Dendritic cell treated with granulocyte-macrophage colony-stimulating factor and Interleukin-4, amounts not matched to agents 40 ng/mL and 50 ng/mL, for 4 days (primary cell): Measurements from ENCODE around the gene TBC1D26.
"Not testable (repeated sequence)": the region's sequence is repeated elsewhere in the genome, so short reads cannot be mapped to it uniquely, and the experiment has no call there.

Experiments
- H3K27ac Mint-ChIP-seq: one replicate; pipeline ENCODE4 v1.8.0; 2022; ENCODE audit warnings: mild to moderate bottlenecking, mixed read lengths
- H3K27me3 Mint-ChIP-seq: one replicate; pipeline ENCODE4 v1.8.0; 2022; ENCODE audit warnings: mild to moderate bottlenecking, mixed read lengths
- H3K36me3 Mint-ChIP-seq: one replicate; pipeline ENCODE4 v1.8.0; 2022; ENCODE audit warnings: low read depth, mixed read lengths
- H3K4me1 Mint-ChIP-seq: one replicate; pipeline ENCODE4 v1.8.0; 2022; ENCODE audit warnings: low read depth, mixed read lengths
- H3K4me3 Mint-ChIP-seq: one replicate; pipeline ENCODE4 v1.8.0; 2022; ENCODE audit warnings: mild to moderate bottlenecking, moderate library complexity, mixed read lengths
- H3K9me3 Mint-ChIP-seq: one replicate; pipeline ENCODE4 v1.8.0; 2022; ENCODE audit warnings: mixed read lengths
- intact Hi-C: fragments of 100-400 bp; cut with micrococcal nuclease; formaldehyde crosslinking; loops from one replicate; pipeline ENCODE4 v1.15.0; 2022

TBC1D26 gene

GRCh38 chr17:15731900-15732299, at the start of gene TBC1D26:
TSS of gene TBC1D26 (plus strand) at chr17:15732283. CDS start at chr17:15735349, 3,066 bp downstream.
- H3K27me3 Mint-ChIP-seq, H3K36me3 Mint-ChIP-seq, H3K9me3 Mint-ChIP-seq, H3K4me1 Mint-ChIP-seq, H3K27ac Mint-ChIP-seq, intact Hi-C loops, H3K4me3 Mint-ChIP-seq: not testable (repeated sequence)

DNA sequence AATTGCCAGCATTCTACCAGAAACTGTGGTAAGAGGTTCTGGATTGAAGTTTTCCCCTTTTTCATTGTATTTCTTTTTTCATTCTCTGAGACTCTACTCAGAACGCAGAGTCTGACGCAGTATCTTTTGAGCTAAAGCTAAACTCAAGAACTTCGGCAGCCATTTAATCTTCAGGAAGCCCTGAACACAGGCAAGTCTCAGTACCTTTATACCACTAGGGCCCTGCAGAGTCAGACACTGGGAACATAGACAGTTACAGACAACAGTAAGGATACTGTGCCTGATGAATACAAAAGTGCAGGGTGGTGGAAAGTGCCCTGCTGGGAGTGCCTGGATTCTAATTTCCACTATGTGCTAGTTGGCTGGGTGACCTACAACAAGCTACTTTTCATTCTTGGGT, 48.9 kb upstream of the TBC1D26 start:
- H3K36me3 Mint-ChIP-seq, intact Hi-C loops, H3K9me3 Mint-ChIP-seq, H3K4me3 Mint-ChIP-seq, H3K27me3 Mint-ChIP-seq, H3K27ac Mint-ChIP-seq: not testable (repeated sequence)
- peaks cover 15% of the 10 kb centered on the region for H3K4me1 Mint-ChIP-seq

DNA sequence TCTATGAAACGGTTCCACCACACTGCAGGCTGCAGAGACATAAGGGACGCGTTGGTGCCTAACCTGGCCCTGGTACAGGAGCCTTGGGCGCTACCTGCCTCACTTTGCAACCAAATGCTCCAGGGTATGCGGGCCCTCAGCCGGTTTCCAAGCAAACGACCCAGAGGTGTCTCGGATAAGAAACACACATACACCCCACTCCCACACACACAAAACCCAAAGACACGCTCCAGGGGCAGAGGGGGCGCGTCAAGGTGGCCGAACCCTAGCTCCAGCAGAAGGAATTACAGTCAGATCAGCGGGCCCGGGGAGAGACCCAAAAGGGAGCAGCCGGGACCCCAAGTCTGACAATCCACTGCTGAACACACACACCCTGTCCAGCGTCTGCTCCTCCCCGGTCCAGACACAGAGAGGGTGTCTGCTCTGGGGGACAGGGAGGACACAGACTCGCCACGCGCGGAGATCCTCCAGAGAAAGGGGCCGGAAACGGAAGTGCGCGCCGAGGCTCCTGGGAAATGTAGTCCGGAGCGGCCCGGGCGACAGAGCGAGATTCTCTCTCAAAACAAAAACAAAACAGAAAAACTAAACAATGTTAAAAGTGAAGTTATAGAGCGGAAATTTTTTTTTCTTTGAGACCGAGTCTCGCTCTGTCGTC, 48.1 kb upstream of the TBC1D26 start, which contains the start of gene TRIM16:
Gene TRIM16, minus strand, starts transcription at position 488 of the 655 bp plus-strand sequence. CDS start 32,702 bp downstream, outside the sequence.
- Mint-ChIP-seq H3K4me1 (peaks cover 15% of the 10 kb centered on the region), H3K4me3 (peak within 1 kb of the TSS; percentile 89), H3K27ac (peak within 1 kb of the TSS; percentile 84)
- H3K27me3 Mint-ChIP-seq, intact Hi-C loops, H3K36me3 Mint-ChIP-seq, H3K9me3 Mint-ChIP-seq: not testable (repeated sequence)

DNA sequence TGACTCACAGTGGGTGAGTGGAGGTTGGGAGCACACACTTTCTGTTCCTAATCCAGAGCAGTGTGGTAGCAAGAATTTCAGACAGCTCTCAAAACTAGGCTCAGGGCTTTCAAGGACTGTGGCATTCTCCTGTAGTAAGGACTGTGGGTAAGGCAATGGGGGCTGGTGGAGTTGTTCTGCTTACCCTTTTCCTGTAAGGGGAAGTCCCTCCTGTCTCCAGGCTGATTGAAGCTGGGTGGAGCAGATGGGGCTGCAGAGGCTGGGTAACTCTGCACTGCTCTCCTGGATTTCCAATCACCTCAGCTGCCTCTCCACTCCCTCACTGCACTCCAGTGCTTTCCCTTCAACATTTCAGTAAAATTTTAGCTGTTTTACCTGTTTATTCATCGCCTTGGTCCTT, 44.6 kb upstream of the TBC1D26 start:
- H3K27me3 Mint-ChIP-seq, H3K4me3 Mint-ChIP-seq, H3K36me3 Mint-ChIP-seq, H3K27ac Mint-ChIP-seq, intact Hi-C loops, H3K9me3 Mint-ChIP-seq: not testable (repeated sequence)
- peaks cover 15% of the 10 kb centered on the region for H3K4me1 Mint-ChIP-seq

- intact Hi-C loops, H3K4me1 Mint-ChIP-seq, H3K27me3 Mint-ChIP-seq, H3K9me3 Mint-ChIP-seq, H3K36me3 Mint-ChIP-seq: not testable (repeated sequence)
- Mint-ChIP-seq H3K27ac (peak overlapping the region; percentile 50), H3K4me3 (peak overlapping the region; percentile 89)
These were observed 33.1 kb upstream of the TBC1D26 start for GRCh38 chr17:15698967-15699366.

GRCh38 chr17:15699413-15699924, 32.6 kb upstream of the TBC1D26 start, which contains the start of gene ZNF286A:
TSS of gene ZNF286A (plus strand) at chr17:15699752. CDS start at chr17:15700330, 578 bp downstream.
- H3K36me3 Mint-ChIP-seq, H3K4me1 Mint-ChIP-seq, intact Hi-C loops, H3K9me3 Mint-ChIP-seq, H3K27me3 Mint-ChIP-seq: not testable (repeated sequence)
- Mint-ChIP-seq H3K4me3 (peak within 1 kb of the TSS; percentile 89), H3K27ac (peak within 1 kb of the TSS; percentile 50)

DNA sequence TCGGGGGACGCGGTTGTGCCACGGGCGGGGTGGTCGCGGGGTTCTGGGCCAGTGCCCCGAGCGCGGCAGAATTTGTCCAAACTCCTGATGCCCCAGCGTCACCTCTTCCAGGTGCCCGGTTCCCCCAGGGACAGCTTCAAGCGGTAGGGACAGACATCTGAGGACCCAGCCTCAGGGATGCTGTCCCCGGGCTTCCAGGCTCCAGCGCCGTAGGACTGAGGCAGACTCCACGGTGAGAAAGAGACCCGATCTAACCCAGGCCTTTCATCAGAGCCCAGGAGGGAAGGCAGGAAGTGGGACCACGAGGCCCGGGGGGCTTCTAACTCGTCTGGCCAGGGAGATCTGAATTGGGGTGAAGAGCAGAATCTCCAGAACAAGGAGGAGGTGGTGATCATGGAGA, 32.1 kb upstream of the TBC1D26 start:
- Mint-ChIP-seq H3K27ac (peak overlapping the region; percentile 50), H3K4me3 (peak overlapping the region; percentile 89)
- intact Hi-C loops, H3K4me1 Mint-ChIP-seq, H3K9me3 Mint-ChIP-seq, H3K36me3 Mint-ChIP-seq, H3K27me3 Mint-ChIP-seq: not testable (repeated sequence)

- Mint-ChIP-seq H3K9me3 (peaks cover 19% of the 10 kb centered on the region), H3K36me3 (peaks cover 20% of the 10 kb centered on the region)
- H3K4me3 Mint-ChIP-seq, intact Hi-C loops, H3K27ac Mint-ChIP-seq, H3K27me3 Mint-ChIP-seq, H3K4me1 Mint-ChIP-seq: not testable (repeated sequence)
These were observed 27.8 kb upstream of the TBC1D26 start for GRCh38 chr17:15704239-15704638.

DNA sequence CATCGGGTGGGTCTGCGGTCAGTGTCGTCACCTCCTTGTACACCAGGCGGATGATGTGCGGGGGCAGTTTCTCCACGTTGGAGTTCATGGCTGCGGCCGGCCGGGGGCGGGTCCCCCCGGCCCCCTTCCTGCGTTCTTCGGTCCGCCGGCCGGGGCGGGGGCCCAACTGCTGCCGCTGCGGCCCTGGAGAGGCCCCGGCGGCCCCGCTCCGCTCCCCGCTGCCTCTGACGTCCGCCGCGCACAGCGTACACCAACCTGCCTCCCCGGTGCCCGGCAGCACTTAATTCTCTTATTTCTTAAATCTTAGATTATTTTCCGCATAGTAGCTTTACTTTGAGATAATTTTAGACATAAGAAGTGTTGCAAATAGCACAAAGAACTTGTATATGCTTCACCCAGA, 27.3 kb upstream of the TBC1D26 start:
- intact Hi-C loops, H3K4me1 Mint-ChIP-seq, H3K4me3 Mint-ChIP-seq, H3K27ac Mint-ChIP-seq, H3K27me3 Mint-ChIP-seq: not testable (repeated sequence)
- peaks cover 19% of the 10 kb centered on the region for H3K9me3 Mint-ChIP-seq
- peaks cover 16% of the 10 kb centered on the region for H3K36me3 Mint-ChIP-seq

- H3K27me3 Mint-ChIP-seq, H3K4me1 Mint-ChIP-seq, intact Hi-C loops, H3K27ac Mint-ChIP-seq, H3K4me3 Mint-ChIP-seq: not testable (repeated sequence)
- peaks cover 16% of the 10 kb centered on the region for H3K36me3 Mint-ChIP-seq
- H3K9me3 Mint-ChIP-seq, result peaks cover 28% of the 10 kb centered on the region
These were observed 23.2 kb upstream of the TBC1D26 start for GRCh38 chr17:15708879-15709278.

DNA sequence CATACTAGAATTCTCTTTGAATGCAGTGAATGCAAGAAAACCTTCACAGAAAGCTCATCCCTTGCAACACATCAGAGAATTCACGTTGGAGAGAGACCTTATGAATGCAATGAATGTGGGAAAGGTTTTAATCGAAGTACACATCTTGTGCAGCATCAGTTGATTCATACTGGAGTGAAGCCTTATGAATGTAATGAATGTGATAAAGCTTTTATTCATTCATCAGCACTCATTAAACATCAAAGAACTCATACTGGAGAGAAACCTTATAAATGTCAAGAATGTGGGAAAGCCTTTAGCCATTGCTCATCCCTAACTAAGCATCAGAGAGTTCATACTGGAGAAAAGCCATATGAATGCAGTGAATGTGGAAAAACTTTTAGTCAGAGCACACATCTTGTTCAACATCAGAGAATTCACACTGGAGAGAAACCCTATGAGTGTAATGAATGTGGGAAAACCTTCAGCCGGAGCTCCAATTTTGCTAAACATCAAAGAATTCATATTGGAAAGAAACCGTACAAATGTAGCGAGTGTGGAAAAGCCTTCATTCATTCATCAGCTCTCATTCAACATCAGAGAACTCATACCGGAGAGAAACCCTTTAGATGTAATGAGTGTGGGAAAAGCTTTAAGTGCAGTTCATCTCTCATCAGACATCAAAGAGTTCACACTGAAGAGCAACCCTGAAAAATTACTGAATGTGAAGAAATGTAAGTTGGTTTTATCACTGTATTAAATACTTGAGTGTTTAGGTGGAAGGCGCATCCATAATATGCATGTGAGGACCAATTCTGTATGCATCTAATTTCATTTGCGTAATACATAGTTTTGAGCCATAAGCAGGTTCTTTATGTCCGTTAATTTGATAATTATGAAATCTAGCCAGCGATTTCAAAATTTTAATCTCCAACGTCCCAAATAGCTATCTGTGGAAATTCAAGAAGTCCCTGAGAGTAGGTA, 15.2 kb upstream of the TBC1D26 start:
- Mint-ChIP-seq H3K9me3 (peaks cover 41% of the 10 kb centered on the region), H3K36me3 (peaks cover 11% of the 10 kb centered on the region)
- H3K4me3 Mint-ChIP-seq, H3K4me1 Mint-ChIP-seq, H3K27ac Mint-ChIP-seq, intact Hi-C loops, H3K27me3 Mint-ChIP-seq: not testable (repeated sequence)

- intact Hi-C loops, H3K4me3 Mint-ChIP-seq, H3K27ac Mint-ChIP-seq, H3K4me1 Mint-ChIP-seq, H3K27me3 Mint-ChIP-seq, H3K9me3 Mint-ChIP-seq, H3K36me3 Mint-ChIP-seq: not testable (repeated sequence)
These were observed 1.5 kb upstream of the TBC1D26 start for GRCh38 chr17:15730535-15730934.

DNA sequence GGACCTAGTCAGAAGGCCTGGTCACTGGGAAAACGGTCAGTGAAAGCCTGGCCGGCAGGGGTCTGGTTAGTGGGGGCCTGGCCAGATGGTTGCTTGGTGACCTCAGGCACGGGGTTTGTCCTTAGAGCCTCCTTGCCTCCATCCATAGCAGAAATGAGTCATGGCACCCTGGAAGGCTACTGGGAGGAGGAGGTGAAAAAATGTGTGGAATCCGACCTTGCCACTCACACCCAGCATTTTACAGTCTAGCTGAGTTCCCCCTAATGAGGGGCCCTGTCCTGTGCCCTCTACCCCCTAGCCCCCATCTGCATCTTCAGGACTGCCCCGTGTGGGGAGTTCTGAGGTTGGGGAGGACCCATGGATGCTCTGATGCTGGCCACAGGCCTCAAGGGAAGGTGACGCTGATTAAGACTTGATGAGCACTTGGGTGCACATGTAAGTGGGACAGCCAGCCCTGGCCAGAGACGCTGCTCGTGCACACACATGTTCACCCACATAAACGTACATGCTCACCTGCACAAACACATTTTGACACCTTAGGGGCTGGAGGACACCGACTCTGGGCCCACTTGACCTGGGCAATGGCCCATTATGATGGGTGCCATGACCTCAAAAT, 1.2 kb downstream of the TBC1D26 start:
- H3K4me1 Mint-ChIP-seq, intact Hi-C loops, H3K27me3 Mint-ChIP-seq, H3K36me3 Mint-ChIP-seq, H3K4me3 Mint-ChIP-seq, H3K9me3 Mint-ChIP-seq, H3K27ac Mint-ChIP-seq: not testable (repeated sequence)

DNA sequence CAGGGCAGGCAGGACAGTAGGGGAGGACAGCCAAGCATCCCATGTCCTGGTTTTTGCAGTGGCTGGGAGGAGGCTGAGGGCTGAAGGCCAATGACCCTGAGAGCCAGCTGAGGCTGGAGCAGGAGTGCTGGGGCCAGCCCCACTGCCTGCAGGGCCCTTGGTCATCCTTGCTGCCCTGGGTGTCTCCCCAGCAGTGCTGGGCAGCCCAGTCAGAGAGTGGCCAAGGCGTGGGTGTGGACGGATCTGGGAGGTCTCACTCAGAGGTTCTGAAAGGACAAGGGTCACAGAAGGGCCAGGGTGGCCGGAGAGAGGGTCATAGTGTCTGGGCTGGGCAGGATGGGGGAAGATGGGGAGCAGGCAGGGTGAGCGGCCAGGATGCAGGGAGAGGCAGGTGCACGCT, 4.5 kb downstream of the TBC1D26 start:
- H3K27ac Mint-ChIP-seq, H3K4me1 Mint-ChIP-seq: not testable (repeated sequence)

More for the DNA sequence above, 4.5 kb downstream of the TBC1D26 start:
- H3K36me3 Mint-ChIP-seq, H3K9me3 Mint-ChIP-seq, H3K4me3 Mint-ChIP-seq, H3K27me3 Mint-ChIP-seq, intact Hi-C loops: not testable (repeated sequence)
